SJSA1 (cell line): ENCODE measurements around the gene RAMACL. TPM values are rescaled to one million over a fixed set of nuclear protein-coding genes. Genes with fewer than 3 reads are reported as not detected.
"Not testable (repeated sequence)": the region's sequence is repeated elsewhere in the genome, so short reads cannot be mapped to it uniquely, and the experiment has no call there.

Source experiments
- DNase-seq, 2 experiments: peaks; one replicate each; pipeline ENCODE4 v3.0.0-alpha.2; 2015 to 2020; ENCODE audit warnings: low spot score in 2 of 2, low read depth in 1 of 2
- H3K27ac ChIP-seq: fragments of 250-450 bp; sonication (Bioruptor Pico); 2 replicates; pipeline ENCODE4 v1.5.1; 2020; ENCODE audit warnings: mild to moderate bottlenecking, moderate library complexity
- H3K27me3 ChIP-seq: fragments of 250-450 bp; sonication (Bioruptor Pico); replicated peaks from 2 replicates; pipeline ENCODE4 v1.5.1; 2020; ENCODE audit warnings: mild to moderate bottlenecking, moderate library complexity
- H3K36me3 ChIP-seq: fragments of 250-450 bp; sonication (Bioruptor Pico); 2 replicates; pipeline ENCODE4 v1.5.1; 2020; ENCODE audit warnings: mild to moderate bottlenecking
- H3K4me1 ChIP-seq: fragments of 250-450 bp; sonication (Bioruptor Pico); replicated peaks from 2 replicates; pipeline ENCODE4 v1.6.1; 2021; ENCODE audit warnings: mild to moderate bottlenecking
- H3K4me3 ChIP-seq: fragments of 250-450 bp; sonication (Bioruptor Pico); 2 replicates; pipeline ENCODE4 v1.5.1; 2020; ENCODE audit warnings: mild to moderate bottlenecking
- H3K9me3 ChIP-seq: fragments of 250-450 bp; sonication (Bioruptor Pico); replicated peaks from 2 replicates; pipeline ENCODE4 v1.5.1; 2020; ENCODE audit warnings: mild to moderate bottlenecking
- total RNA-seq: library from RNA; depleted of rRNA; stranded (reverse); fragments of >200 nt; shearing (Covaris generic); gene quantifications from 2 replicates; pipeline ENCODE4 v1.2.3, GENCODE V29; 2014; rRNA removed

The RAMACL gene
- total RNA-seq, 1 experiment from 2014 or later: 0.24 TPM

DNA sequence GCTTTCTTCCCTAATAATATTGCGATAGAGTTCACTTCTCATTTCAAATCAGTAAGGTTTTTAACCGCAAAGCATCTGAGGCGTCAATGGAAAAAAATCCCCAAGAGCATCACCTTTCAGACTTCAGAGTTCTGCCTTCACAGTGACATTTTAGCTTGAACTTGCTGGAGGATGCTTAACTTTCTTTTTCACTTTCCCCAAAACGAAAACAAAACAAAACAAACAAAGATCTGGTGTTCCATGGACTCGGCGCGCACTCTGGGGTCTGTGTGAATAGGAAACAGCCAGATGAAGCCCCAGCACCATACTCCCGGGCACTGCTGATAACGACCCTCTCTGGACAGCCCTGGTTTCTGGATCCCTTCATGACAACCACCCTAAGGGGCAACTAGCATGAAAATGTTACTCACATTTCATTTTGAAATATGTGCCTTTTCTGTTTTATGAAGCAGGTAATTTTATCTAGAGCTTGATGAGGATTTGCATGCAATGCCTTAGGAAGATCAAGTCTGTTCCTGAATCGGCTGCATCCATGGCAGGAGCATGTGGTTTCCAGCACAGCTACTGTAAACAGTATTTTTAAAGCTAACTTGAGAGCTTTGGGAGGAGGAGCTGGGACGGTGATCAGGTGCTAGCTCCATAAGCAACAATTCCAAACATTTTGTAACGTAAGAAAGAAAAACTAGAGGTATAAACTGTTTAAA is 44.5 kb downstream of the RAMACL start:
- no peaks in the 10 kb centered on the region for H3K27me3 ChIP-seq
- DNase-seq: peak in 1 of 2 experiments; percentile 24
- H3K36me3 ChIP-seq: no peaks in the 10 kb centered on the region
- no peaks in the 10 kb centered on the region for H3K9me3 ChIP-seq
- no peak overlapping the region for H3K27ac ChIP-seq
- peak overlapping the region; percentile 29 for H3K4me3 ChIP-seq
- peaks cover 22% of the 10 kb centered on the region for H3K4me1 ChIP-seq

- Histone ChIP-seq H3K27me3 (no peaks in the 10 kb centered on the region), H3K4me1 (peaks cover 22% of the 10 kb centered on the region), H3K36me3 (no peaks in the 10 kb centered on the region), H3K4me3 (peak overlapping the region; percentile 29), H3K27ac (peak overlapping the region; percentile 51), H3K9me3 (no peaks in the 10 kb centered on the region)
- no peak for DNase-seq
These were observed 45.1 kb downstream of the RAMACL start for GRCh38 chr6:166541366-166541765.

DNA sequence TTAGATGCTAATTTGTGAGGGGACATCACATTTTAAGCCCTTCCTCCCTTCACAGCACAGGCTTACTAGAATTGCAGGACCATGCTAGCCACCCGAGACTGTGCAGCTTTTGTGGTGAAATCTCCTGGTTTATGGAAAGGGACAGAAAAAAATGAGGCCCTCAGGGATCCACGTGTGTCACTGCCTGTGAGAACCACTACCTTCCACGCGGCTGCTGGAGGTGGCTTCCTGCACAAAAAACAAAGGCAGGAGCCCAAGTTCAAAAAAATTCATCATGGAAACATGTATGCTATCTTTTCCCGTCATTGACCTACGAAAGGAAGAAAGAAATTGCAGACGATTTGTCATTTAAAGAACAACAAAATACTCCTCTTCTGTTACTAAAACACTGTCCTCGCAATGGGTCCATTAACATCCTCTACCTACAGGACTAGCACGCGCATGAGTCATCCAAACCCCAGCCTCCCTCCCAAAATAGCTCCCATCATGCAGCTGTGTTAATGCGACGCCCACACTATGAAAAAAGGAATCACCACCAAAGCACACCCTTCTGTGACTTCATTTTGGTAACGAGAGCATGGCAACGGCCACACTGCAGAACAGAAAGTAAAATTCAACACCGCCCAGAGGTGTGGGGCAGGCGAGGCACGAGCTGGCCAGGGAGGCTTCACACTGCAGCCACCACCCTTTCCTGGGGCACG is 45.7 kb downstream of the RAMACL start:
- H3K4me1 ChIP-seq: peaks cover 22% of the 10 kb centered on the region
- no peaks in the 10 kb centered on the region for H3K36me3 ChIP-seq
- peak overlapping the region; percentile 29 for H3K4me3 ChIP-seq
- H3K9me3 ChIP-seq: no peaks in the 10 kb centered on the region
- H3K27me3 ChIP-seq: no peaks in the 10 kb centered on the region
- H3K27ac ChIP-seq: peak overlapping the region; percentile 51
- peak; percentile 76 to 80 for DNase-seq

DNA sequence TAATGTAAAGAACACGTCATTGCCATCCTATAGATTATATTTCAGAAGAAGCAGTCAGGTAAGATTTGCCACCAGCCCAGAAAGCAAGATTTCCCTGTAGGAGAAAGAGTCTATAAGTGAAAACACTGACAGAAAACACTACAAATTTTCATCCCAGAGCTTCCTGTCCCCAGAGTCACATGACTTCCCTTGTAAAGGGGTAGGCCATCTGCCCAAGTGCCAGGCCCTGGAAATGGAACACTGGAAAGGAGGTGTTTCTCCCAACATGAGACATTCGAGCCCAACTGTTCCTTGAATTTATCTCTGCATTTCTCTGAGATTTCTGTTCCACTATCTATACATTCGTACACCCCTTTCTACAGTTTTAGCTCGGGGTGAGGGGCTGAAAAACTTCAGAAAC is 46.9 kb downstream of the RAMACL start:
- H3K4me3 ChIP-seq: no peak overlapping the region
- H3K9me3 ChIP-seq: no peaks in the 10 kb centered on the region
- peaks cover 22% of the 10 kb centered on the region for H3K4me1 ChIP-seq
- no peaks in the 10 kb centered on the region for H3K36me3 ChIP-seq
- no peaks in the 10 kb centered on the region for H3K27me3 ChIP-seq
- DNase-seq: no peak
- no peak overlapping the region for H3K27ac ChIP-seq

DNA sequence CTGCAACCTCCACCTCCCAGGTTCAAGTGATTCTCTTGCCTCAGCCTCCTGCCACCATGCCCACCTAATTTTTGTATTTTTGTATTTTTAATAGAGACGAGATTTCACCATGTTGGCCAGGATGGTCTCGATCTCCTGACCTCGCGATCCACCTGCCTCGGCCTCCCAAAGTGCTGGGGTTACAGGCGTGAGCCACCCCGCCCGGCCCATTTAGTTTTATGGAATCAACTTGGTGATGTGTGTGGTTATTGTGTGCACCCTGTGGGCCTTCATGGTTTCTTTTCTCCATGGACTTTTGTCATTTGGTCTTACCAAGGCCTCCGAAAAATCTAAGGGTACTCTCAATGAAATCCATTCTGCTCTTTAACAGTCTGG is 47.5 kb downstream of the RAMACL start:
- not testable (repeated sequence) for DNase-seq, H3K9me3 ChIP-seq, H3K27me3 ChIP-seq, H3K36me3 ChIP-seq, H3K27ac ChIP-seq, H3K4me3 ChIP-seq
- peaks cover 22% of the 10 kb centered on the region for H3K4me1 ChIP-seq

GRCh38 chr6:166538297-166539010 is 48.0 kb downstream of the RAMACL start:
- no peaks in the 10 kb centered on the region for H3K36me3 ChIP-seq
- H3K27ac ChIP-seq: no peak overlapping the region
- H3K27me3 ChIP-seq: no peaks in the 10 kb centered on the region
- no peaks in the 10 kb centered on the region for H3K9me3 ChIP-seq
- DNase-seq: no peak
- no peak overlapping the region for H3K4me3 ChIP-seq
- H3K4me1 ChIP-seq: peaks cover 22% of the 10 kb centered on the region

- no peak for DNase-seq
- H3K27ac ChIP-seq: no peak overlapping the region
- H3K36me3 ChIP-seq: no peaks in the 10 kb centered on the region
- no peak overlapping the region for H3K4me3 ChIP-seq
- H3K4me1 ChIP-seq: no peaks in the 10 kb centered on the region
- no peaks in the 10 kb centered on the region for H3K27me3 ChIP-seq
- no peaks in the 10 kb centered on the region for H3K9me3 ChIP-seq
These were observed 51.6 kb downstream of the RAMACL start for GRCh38 chr6:166534658-166535406.

DNA sequence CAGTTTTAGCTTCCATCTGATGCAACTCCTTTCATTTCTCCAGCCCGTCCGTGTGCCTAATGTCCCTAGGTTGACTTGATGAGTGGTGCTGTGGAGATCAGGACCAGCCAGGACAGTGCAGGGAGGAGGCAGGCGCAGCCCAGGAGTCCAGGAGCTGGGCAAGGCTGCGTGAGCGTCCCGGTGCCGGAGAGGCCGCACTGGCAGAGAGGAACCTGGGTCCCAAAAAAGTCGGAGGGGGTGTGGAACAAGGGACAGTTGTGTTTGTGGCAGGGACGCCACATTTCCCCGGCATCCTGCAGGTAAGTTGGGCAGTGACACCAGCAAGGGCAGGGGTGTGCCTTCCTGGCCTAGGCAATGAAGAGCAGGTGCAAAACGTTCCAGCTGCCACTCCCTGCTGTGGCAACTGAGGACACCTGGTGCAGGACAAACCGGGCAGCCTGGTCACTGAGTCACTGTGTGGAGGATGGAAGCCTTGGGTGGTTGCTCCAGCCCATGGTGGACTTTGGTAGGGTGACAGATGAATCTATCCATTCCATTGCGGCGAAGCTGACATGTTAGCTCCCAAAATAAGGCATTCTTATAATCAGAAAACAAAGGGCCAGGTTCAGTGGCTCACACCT is 53.2 kb downstream of the RAMACL start:
- no peaks in the 10 kb centered on the region for H3K9me3 ChIP-seq
- DNase-seq: no peak
- no peaks in the 10 kb centered on the region for H3K4me1 ChIP-seq
- H3K4me3 ChIP-seq: no peak overlapping the region
- no peaks in the 10 kb centered on the region; the same call in 1 of the 2 replicates for H3K36me3 ChIP-seq
- no peak overlapping the region for H3K27ac ChIP-seq
- H3K27me3 ChIP-seq: no peaks in the 10 kb centered on the region

Other genes starting within 250 kb of the RAMACL start
- 88.2 and 101 TPM in 2 replicates for gene SFT2D1, start 244.1 kb downstream of the RAMACL start, total RNA-seq
- gene MPC1, start 203.7 kb downstream of the RAMACL start, total RNA-seq: 87.8 and 127 TPM in 2 replicates
- 15.6 and 16.2 TPM in 2 replicates for gene RPS6KA2, start 40.6 kb upstream of the RAMACL start, total RNA-seq